Thymus (tissue), 11 donors: Measurements from ENCODE around the gene TAS1R3. TPM values are rescaled to one million over a fixed set of nuclear protein-coding genes. Genes with fewer than 3 reads are reported as not detected.

Source experiments
- DNase-seq, 9 donors: peaks; one replicate each; pipeline ENCODE4 v3.0.0-alpha.2; 2013; ENCODE audit warnings: low spot score in 9 of 9, low read depth in 6 of 9, missing footprints in 1 of 9
- H3K27ac ChIP-seq, 2 donors: one replicate each; pipeline ENCODE4 v1.5.1; 2013; ENCODE audit warnings: control low read depth in 1 of 2, low read depth in 1 of 2, low read length in 1 of 2, mild to moderate bottlenecking in 1 of 2, moderate library complexity in 1 of 2
- H3K27me3 ChIP-seq, 2 donors: one replicate each; pipeline ENCODE4 v1.5.1; 2013; ENCODE audit warnings: low read length in 1 of 2; ENCODE audit not compliant: control insufficient read depth in 2 of 2, insufficient read depth in 1 of 2
- H3K36me3 ChIP-seq, 2 donors: one replicate each; pipeline ENCODE4 v1.5.1; 2013; ENCODE audit warnings: low read length in 1 of 2, mild to moderate bottlenecking in 1 of 2, moderate library complexity in 1 of 2; ENCODE audit not compliant: control insufficient read depth in 2 of 2, insufficient read depth in 2 of 2
- H3K4me1 ChIP-seq, 2 donors: one replicate each; pipeline ENCODE4 v1.5.1; 2013; ENCODE audit warnings: low read length in 2 of 2; ENCODE audit not compliant: control insufficient read depth in 2 of 2, insufficient read depth in 2 of 2
- H3K4me3 ChIP-seq, 2 donors: one replicate each; pipeline ENCODE4 v1.5.1; 2013; ENCODE audit warnings: low read length in 2 of 2, control low read depth in 1 of 2, mild to moderate bottlenecking in 1 of 2
- H3K9me3 ChIP-seq, 2 donors: one replicate each; pipeline ENCODE4 v1.5.1; 2013; ENCODE audit warnings: low read length in 1 of 2, mild to moderate bottlenecking in 1 of 2; ENCODE audit not compliant: control insufficient read depth in 2 of 2, insufficient read depth in 1 of 2
- WGBS: extraction: QIAGEN DNeasy Blood & Tissue Kit; methylation state at CpG from one replicate; pipeline ENCODE4 v1.1.7; 2013; 5-methylcytosine and 5-hydroxymethylcytosine counted together
- polyA plus RNA-seq: library from polyadenylated mRNA; stranded (reverse); fragments of 200-250 nt; gene quantifications from one replicate; pipeline ENCODE4 v1.2.3, GENCODE V29; 2013
- total RNA-seq: library from RNA; stranded (reverse); fragments of 120-200 nt; gene quantifications from one replicate; pipeline ENCODE4 v1.2.4, GENCODE V29; 2013
- donor health status: healthy.

Gene TAS1R3
- total and polyA plus RNA-seq, 2 donors = 0.19 to 0.37 TPM

- no peak overlapping the region for H3K27ac ChIP-seq
- H3K4me3 ChIP-seq = no peak overlapping the region
- H3K4me1 ChIP-seq = peaks cover 0 to 14% of the 10 kb centered on the region in 2 donors
- DNase-seq = no peak
- no peaks in the 10 kb centered on the region for H3K9me3 ChIP-seq
- 66% methylated on average over 6 of the region's 6 CpGs for WGBS
- H3K27me3 ChIP-seq = peaks cover 61 to 85% of the 10 kb centered on the region in 2 donors
- no peaks in the 10 kb centered on the region for H3K36me3 ChIP-seq
Measured at GRCh38 chr1:1359308-1359663, 28.2 kb downstream of the TAS1R3 start.

- Histone ChIP-seq H3K4me3 (no peak overlapping the region), H3K27me3 (peaks cover 56 to 80% of the 10 kb centered on the region in 2 donors), H3K36me3 (no peaks in the 10 kb centered on the region), H3K27ac (no peak overlapping the region), H3K4me1 (peaks cover 0 to 14% of the 10 kb centered on the region in 2 donors), H3K9me3 (no peaks in the 10 kb centered on the region)
- DNase-seq = no peak
- WGBS = 86% methylated on average over 28 of the region's 28 CpGs
Measured at GRCh38 chr1:1359664-1360468, 28.8 kb downstream of the TAS1R3 start.

GRCh38 chr1:1360506-1361169 is 29.6 kb downstream of the TAS1R3 start:
- H3K4me3 ChIP-seq = no peak overlapping the region
- WGBS = 85% methylated on average over 20 of the region's 20 CpGs
- no peak for DNase-seq
- peaks cover 0 to 2% of the 10 kb centered on the region in 2 donors for H3K9me3 ChIP-seq
- H3K27me3 ChIP-seq = peaks cover 48 to 73% of the 10 kb centered on the region in 2 donors
- H3K36me3 ChIP-seq = no peaks in the 10 kb centered on the region
- H3K27ac ChIP-seq = no peak overlapping the region
- peaks cover 0 to 14% of the 10 kb centered on the region in 2 donors for H3K4me1 ChIP-seq

- H3K4me1 ChIP-seq = peaks cover 0 to 14% of the 10 kb centered on the region in 2 donors
- H3K36me3 ChIP-seq = no peaks in the 10 kb centered on the region
- DNase-seq = no peak
- no peak overlapping the region for H3K27ac ChIP-seq
- peaks cover 40 to 65% of the 10 kb centered on the region in 2 donors for H3K27me3 ChIP-seq
- peaks cover 1 to 6% of the 10 kb centered on the region in 2 donors for H3K9me3 ChIP-seq
- H3K4me3 ChIP-seq = no peak overlapping the region
- 75% methylated on average over 35 of the region's 35 CpGs for WGBS
Measured at GRCh38 chr1:1361233-1361981, 30.3 kb downstream of the TAS1R3 start.

- DNase-seq = no peak
- no peaks in the 10 kb centered on the region for H3K36me3 ChIP-seq
- peaks cover 34 to 60% of the 10 kb centered on the region in 2 donors for H3K27me3 ChIP-seq
- peaks cover 1 to 6% of the 10 kb centered on the region in 2 donors for H3K9me3 ChIP-seq
- 31% methylated on average over 13 of the region's 13 CpGs for WGBS
- peaks cover 0 to 14% of the 10 kb centered on the region in 2 donors for H3K4me1 ChIP-seq
- H3K27ac ChIP-seq = no peak overlapping the region
- H3K4me3 ChIP-seq = no peak overlapping the region
Measured at GRCh38 chr1:1361982-1362423, 30.9 kb downstream of the TAS1R3 start.

- H3K4me3 ChIP-seq = no peak overlapping the region
- no peak for DNase-seq
- WGBS = 90% methylated on average over 14 of the region's 14 CpGs
- no peaks in the 10 kb centered on the region for H3K36me3 ChIP-seq
- no peak overlapping the region for H3K27ac ChIP-seq
- peaks cover 0 to 2% of the 10 kb centered on the region in 2 donors for H3K4me1 ChIP-seq
- H3K27me3 ChIP-seq = peaks cover 16 to 37% of the 10 kb centered on the region in 2 donors
- peaks cover 3 to 6% of the 10 kb centered on the region in 2 donors for H3K9me3 ChIP-seq
Measured at GRCh38 chr1:1364266-1364665, 33.2 kb downstream of the TAS1R3 start.

- Histone ChIP-seq H3K4me3 (no peak overlapping the region), H3K27ac (no peak overlapping the region), H3K36me3 (no peaks in the 10 kb centered on the region), H3K4me1 (peaks cover 1 to 4% of the 10 kb centered on the region in 2 donors), H3K9me3 (peaks cover 3 to 6% of the 10 kb centered on the region in 2 donors), H3K27me3 (peaks cover 9 to 19% of the 10 kb centered on the region in 2 donors)
- no peak for DNase-seq
- WGBS = 86% methylated on average over 10 of the region's 10 CpGs
Measured at GRCh38 chr1:1365875-1366698, 35.0 kb downstream of the TAS1R3 start.

- Histone ChIP-seq H3K4me1 (peaks cover 7 to 9% of the 10 kb centered on the region in 2 donors), H3K36me3 (no peaks in the 10 kb centered on the region), H3K4me3 (no peak overlapping the region), H3K27me3 (peaks cover 3 to 13% of the 10 kb centered on the region in 2 donors), H3K27ac (no peak overlapping the region), H3K9me3 (peaks cover 3 to 12% of the 10 kb centered on the region in 2 donors)
- DNase-seq = no peak
- WGBS = 95% methylated on average over 3 of the region's 3 CpGs
Measured at GRCh38 chr1:1366699-1367066, 35.6 kb downstream of the TAS1R3 start.
